Measurements from ENCODE around the gene KRTAP12-1. TPM values are rescaled to one million over a fixed set of nuclear protein-coding genes. Genes with fewer than 3 reads are reported as not detected.
"Not testable (repeated sequence)": the region's sequence is repeated elsewhere in the genome, so short reads cannot be mapped to it uniquely, and the experiment has no call there.

The KRTAP12-1 gene
- total RNA-seq, 1 donor from 2014 or later, result not detected

DNA sequence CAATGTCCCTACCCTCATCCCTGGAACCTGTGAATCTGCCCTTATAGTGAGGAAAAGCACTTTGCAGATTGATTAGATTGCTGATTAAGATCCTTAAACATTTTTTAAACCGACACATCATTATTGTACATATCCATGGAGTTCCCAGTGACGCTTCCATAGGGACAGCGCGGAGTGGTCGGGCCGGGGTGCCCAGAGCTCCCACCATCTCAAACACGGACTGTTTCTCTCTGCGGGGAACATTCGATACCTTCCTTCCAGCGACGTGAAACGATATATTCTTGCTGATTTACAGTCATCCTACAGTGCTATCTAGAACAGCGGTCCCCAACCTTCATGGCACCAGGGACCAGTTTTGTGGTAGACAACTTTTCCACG is 19.0 kb upstream of the KRTAP12-1 start:
- peaks cover 87% of the 10 kb centered on the region for H3K27me3 Mint-ChIP-seq
- peaks cover 5% of the 10 kb centered on the region for H3K4me1 Mint-ChIP-seq (ENCODE audit: low read depth)
- no peak overlapping the region for H3K27ac Mint-ChIP-seq
- no peaks in the 10 kb centered on the region for H3K36me3 Mint-ChIP-seq (ENCODE audit: insufficient read depth)
- peaks cover 3% of the 10 kb centered on the region for H3K9me3 Mint-ChIP-seq (ENCODE audit: low read depth)
- no peak overlapping the region for H3K4me3 Mint-ChIP-seq (ENCODE audit: low read depth)
- no peak for DNase-seq (ENCODE audit: low spot score, unreplicated experiment)
- TF ChIP-seq, protein P1, sequence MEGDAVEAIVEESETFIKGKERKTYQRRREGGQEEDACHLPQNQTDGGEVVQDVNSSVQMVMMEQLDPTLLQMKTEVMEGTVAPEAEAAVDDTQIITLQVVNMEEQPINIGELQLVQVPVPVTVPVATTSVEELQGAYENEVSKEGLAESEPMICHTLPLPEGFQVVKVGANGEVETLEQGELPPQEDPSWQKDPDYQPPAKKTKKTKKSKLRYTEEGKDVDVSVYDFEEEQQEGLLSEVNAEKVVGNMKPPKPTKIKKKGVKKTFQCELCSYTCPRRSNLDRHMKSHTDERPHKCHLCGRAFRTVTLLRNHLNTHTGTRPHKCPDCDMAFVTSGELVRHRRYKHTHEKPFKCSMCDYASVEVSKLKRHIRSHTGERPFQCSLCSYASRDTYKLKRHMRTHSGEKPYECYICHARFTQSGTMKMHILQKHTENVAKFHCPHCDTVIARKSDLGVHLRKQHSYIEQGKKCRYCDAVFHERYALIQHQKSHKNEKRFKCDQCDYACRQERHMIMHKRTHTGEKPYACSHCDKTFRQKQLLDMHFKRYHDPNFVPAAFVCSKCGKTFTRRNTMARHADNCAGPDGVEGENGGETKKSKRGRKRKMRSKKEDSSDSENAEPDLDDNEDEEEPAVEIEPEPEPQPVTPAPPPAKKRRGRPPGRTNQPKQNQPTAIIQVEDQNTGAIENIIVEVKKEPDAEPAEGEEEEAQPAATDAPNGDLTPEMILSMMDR (IDR thresholded peaks at IDR 0.05; ENCODE audit: unreplicated experiment), result no peak

DNA sequence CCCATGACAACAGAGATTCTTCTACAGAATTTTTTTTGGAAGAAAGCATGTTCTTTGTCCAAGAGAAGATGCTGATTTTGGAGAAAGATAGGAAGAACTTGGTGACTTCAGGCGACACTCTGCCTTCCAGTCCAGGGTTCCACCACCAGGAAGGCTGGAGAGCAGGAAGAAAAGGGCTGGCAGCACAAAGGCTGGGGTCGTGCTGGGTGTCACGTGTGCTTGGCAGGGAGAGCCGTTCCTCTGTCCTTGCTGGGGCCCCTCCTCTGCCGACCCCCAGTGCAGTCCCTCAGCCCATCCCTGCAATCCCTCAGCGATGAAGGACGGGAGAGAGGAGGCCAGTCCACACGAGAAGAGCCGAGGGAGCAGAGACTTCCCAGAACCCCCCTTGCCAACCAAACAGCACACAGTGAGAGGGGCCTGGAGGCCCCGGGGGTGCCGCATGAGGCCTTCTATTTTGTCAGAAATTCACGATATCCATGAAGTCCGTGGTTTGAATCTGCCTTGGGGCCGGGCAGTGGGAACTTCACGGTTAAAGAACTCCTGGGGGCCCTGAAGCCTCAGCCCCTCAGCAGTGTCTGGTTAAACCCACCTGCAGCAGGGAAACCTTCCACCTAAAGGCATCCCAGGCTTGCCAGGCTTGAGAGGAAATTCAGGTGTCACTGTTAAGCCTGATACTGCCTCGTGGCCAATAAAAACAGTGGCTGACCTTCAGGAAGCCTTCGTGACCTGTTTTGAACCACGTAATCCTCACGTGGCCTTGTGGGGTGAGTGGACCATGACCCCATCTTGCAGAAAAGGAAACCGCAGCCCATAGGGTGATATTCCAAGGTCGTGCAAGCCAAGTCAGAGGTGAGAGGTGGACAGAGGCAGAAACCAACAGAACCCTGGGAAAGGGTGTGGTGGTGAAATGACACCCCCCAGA is 18.4 kb upstream of the KRTAP12-1 start:
- no peak for DNase-seq (ENCODE audit: low spot score, unreplicated experiment)
- H3K27me3 Mint-ChIP-seq, result peaks cover 87% of the 10 kb centered on the region
- no peaks in the 10 kb centered on the region for H3K36me3 Mint-ChIP-seq (ENCODE audit: insufficient read depth)
- no peaks in the 10 kb centered on the region for H3K9me3 Mint-ChIP-seq (ENCODE audit: low read depth)
- H3K27ac Mint-ChIP-seq, result no peak overlapping the region
- TF ChIP-seq, protein P1 (IDR thresholded peaks at IDR 0.05; ENCODE audit: unreplicated experiment), result no peak
- H3K4me3 Mint-ChIP-seq (ENCODE audit: low read depth), result no peak overlapping the region
- H3K4me1 Mint-ChIP-seq (ENCODE audit: low read depth), result peaks cover 5% of the 10 kb centered on the region

DNA sequence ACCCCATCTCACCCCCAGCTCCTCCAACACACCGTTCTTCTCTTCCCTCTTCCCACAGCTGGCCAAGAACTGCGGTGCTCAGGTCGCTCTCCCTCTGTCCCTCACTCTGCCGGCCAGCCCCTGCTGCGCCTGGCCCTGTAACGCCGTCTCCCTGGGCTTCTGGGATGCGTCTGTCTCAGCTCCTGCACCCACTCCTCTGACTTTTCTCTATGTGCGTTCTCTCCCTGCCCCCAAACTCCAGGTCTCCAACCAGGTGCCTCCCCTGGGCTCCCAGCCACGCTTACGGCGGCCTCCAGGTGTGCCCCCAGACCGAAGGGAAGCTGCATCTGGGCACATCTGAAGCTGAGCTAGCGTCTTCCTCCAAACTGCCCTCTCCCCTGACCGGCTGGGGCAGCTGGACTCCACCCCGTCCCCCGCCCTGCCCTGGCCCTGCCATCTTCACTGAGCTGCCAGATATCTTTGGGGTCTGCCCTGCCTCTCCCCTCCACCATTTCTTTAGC is 17.6 kb upstream of the KRTAP12-1 start:
- Mint-ChIP-seq H3K36me3 (ENCODE audit: insufficient read depth) (no peaks in the 10 kb centered on the region), H3K9me3 (ENCODE audit: low read depth) (no peaks in the 10 kb centered on the region), H3K27me3 (peaks cover 80% of the 10 kb centered on the region), H3K27ac (no peak overlapping the region), H3K4me3 (ENCODE audit: low read depth) (no peak overlapping the region), H3K4me1 (ENCODE audit: low read depth) (peaks cover 5% of the 10 kb centered on the region)
- no peak for DNase-seq (ENCODE audit: low spot score, unreplicated experiment)
- TF ChIP-seq, protein P1 (IDR thresholded peaks at IDR 0.05; ENCODE audit: unreplicated experiment), result no peak

DNA sequence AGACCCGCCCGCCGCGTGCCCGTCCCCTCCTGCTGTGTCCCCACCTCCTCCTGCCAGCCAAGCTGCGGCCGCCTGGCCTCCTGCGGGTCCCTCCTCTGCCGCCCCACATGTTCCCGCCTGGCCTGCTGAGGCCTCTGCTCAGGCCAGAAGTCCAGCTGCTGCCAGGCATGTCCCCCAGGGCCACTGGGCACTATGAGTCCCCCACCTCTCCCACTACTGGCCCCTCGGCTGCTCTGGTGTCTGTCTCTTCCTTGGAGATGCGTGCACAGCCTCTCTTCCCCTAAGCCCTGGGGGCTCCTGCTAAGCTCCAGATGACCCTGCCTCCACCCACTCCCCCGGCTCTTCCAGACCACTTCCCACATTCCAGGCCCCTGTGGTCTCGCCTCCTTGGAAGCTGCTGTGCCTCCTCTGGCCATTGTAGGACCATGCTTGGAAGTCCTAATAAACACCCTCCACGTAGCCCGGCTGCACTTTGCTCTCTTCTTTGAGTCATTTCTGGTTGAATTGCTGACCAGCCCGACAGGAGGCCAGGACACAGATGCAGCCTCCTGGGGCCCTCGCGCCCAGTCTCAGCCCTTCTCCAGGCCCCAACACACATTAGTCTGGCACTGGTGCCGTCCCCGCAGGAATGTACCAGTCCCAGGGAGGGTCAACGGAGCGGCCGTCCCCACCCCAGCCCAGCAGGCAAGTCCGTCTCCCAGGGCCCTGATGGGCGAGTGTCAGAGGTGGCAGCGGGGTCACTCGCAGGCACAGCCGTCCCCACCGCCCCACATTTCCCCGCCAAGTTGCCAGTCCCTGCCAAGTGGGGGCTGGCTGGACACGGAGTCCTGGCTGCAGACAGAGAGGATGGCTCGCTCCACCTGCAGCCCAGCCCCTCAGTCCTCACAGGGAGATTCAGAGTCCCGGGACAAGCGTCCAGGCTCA is 16.1 kb upstream of the KRTAP12-1 start:
- DNase-seq (ENCODE audit: low spot score, unreplicated experiment), result no peak
- TF ChIP-seq, protein P1 (IDR thresholded peaks at IDR 0.05; ENCODE audit: unreplicated experiment), result no peak
- Mint-ChIP-seq H3K4me3 (ENCODE audit: low read depth) (no peak overlapping the region), H3K9me3 (ENCODE audit: low read depth) (peaks cover 12% of the 10 kb centered on the region), H3K36me3 (ENCODE audit: insufficient read depth) (peaks cover 2% of the 10 kb centered on the region), H3K27ac (no peak overlapping the region), H3K4me1 (ENCODE audit: low read depth) (peaks cover 5% of the 10 kb centered on the region), H3K27me3 (peaks cover 71% of the 10 kb centered on the region)

DNA sequence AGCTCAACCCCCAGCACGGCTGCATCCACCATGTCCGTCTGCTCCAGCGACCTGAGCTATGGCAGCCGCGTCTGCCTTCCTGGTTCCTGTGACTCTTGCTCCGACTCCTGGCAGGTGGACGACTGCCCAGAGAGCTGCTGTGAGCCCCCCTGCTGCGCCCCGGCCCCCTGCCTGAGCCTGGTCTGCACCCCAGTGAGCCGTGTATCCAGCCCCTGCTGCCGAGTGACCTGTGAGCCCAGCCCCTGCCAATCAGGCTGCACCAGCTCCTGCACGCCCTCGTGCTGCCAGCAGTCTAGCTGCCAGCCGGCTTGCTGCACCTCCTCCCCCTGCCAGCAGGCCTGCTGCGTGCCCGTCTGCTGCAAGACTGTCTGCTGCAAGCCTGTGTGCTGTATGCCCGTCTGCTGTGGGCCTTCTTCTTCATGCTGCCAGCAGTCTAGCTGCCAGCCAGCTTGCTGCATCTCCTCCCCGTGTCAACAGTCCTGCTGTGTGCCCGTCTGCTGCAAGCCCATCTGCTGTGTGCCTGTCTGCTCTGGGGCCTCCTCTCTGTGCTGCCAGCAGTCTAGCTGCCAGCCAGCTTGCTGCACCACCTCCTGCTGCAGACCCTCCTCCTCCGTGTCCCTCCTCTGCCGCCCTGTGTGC is 15.3 kb upstream of the KRTAP12-1 start, which contains the start of gene KRTAP10-12:
Gene KRTAP10-12 (plus strand): TSS at position 1 of the 639 bp plus-strand sequence. CDS start 30 bp downstream, at position 31.
- H3K27ac Mint-ChIP-seq, result not testable (repeated sequence)
- peaks cover 63% of the 10 kb centered on the region for H3K27me3 Mint-ChIP-seq
- H3K9me3 Mint-ChIP-seq (ENCODE audit: low read depth), result peaks cover 18% of the 10 kb centered on the region

More for the DNA sequence above, 15.3 kb upstream of the KRTAP12-1 start, which contains the start of gene KRTAP10-12:
- H3K36me3 Mint-ChIP-seq (ENCODE audit: insufficient read depth); DNase-seq (ENCODE audit: low spot score, unreplicated experiment); H3K4me3 Mint-ChIP-seq (ENCODE audit: low read depth); H3K4me1 Mint-ChIP-seq (ENCODE audit: low read depth): not testable (repeated sequence)
